Stimulated activated CD4-positive, alpha-beta T cell treated with anti-CD3 and anti-CD28 coated beads, Interleukin-2, amount 100 ng/mL, for 24 hours (primary cell): ENCODE measurements around the gene TIE1.

ENCODE experiments used
- DNase-seq, 2 donors: peaks; one replicate each; pipeline ENCODE4 v3.0.0-alpha.2; 2020

Gene TIE1

GRCh38 chr1:43293896-43294760 lies 6.7 kb upstream of the TIE1 start:
- DNase-seq: no peak

- no peak for DNase-seq
Measured at GRCh38 chr1:43294761-43295160, 6.0 kb upstream of the TIE1 start.

- DNase-seq: no peak
Measured at GRCh38 chr1:43296207-43296606, 4.6 kb upstream of the TIE1 start.

- no peak for DNase-seq
Measured at GRCh38 chr1:43298055-43298454, 2.7 kb upstream of the TIE1 start.

- DNase-seq: no peak
Measured at GRCh38 chr1:43299101-43299500, 1.7 kb upstream of the TIE1 start.

GRCh38 chr1:43302201-43302600 lies 1.4 kb downstream of the TIE1 start:
- no peak for DNase-seq

- no peak for DNase-seq
Measured at GRCh38 chr1:43302721-43303470, 2.1 kb downstream of the TIE1 start.

- no peak for DNase-seq
Measured at GRCh38 chr1:43303471-43304313, 2.9 kb downstream of the TIE1 start.

GRCh38 chr1:43304314-43304681 lies 3.5 kb downstream of the TIE1 start:
- no peak for DNase-seq

- DNase-seq: no peak
Measured at GRCh38 chr1:43304771-43305300, 4.1 kb downstream of the TIE1 start.

GRCh38 chr1:43305461-43305860 lies 4.7 kb downstream of the TIE1 start:
- no peak for DNase-seq

GRCh38 chr1:43305926-43306687 lies 5.3 kb downstream of the TIE1 start:
- DNase-seq: no peak

- no peak for DNase-seq
Measured at GRCh38 chr1:43306688-43307457, 6.1 kb downstream of the TIE1 start.

- no peak for DNase-seq
Measured at GRCh38 chr1:43307458-43308158, 6.8 kb downstream of the TIE1 start.

GRCh38 chr1:43308635-43309404 lies 8.0 kb downstream of the TIE1 start:
- no peak for DNase-seq

GRCh38 chr1:43309405-43310025 lies 8.7 kb downstream of the TIE1 start:
- DNase-seq: no peak

GRCh38 chr1:43311521-43311920 lies 10.7 kb downstream of the TIE1 start:
- no peak for DNase-seq

- no peak for DNase-seq
Measured at GRCh38 chr1:43312212-43312623, 11.4 kb downstream of the TIE1 start.
